NCI-H187 treated with DMSO at 0.1 percent for 48 hours (cell line): ENCODE results near the gene HOXD13.

ENCODE experiments used
- DNase-seq: peaks from one replicate; lab custom pipeline; 2025; lab: John Stamatoyannopoulos, UW

HOXD13 gene

GRCh38 chr2:176081376-176081836, 11.1 kb upstream of the HOXD13 start:
- DNase-seq = no peak

GRCh38 chr2:176081837-176082524, 10.5 kb upstream of the HOXD13 start:
- DNase-seq = no peak

GRCh38 chr2:176082525-176082823, 10.0 kb upstream of the HOXD13 start:
- no peak for DNase-seq

DNA sequence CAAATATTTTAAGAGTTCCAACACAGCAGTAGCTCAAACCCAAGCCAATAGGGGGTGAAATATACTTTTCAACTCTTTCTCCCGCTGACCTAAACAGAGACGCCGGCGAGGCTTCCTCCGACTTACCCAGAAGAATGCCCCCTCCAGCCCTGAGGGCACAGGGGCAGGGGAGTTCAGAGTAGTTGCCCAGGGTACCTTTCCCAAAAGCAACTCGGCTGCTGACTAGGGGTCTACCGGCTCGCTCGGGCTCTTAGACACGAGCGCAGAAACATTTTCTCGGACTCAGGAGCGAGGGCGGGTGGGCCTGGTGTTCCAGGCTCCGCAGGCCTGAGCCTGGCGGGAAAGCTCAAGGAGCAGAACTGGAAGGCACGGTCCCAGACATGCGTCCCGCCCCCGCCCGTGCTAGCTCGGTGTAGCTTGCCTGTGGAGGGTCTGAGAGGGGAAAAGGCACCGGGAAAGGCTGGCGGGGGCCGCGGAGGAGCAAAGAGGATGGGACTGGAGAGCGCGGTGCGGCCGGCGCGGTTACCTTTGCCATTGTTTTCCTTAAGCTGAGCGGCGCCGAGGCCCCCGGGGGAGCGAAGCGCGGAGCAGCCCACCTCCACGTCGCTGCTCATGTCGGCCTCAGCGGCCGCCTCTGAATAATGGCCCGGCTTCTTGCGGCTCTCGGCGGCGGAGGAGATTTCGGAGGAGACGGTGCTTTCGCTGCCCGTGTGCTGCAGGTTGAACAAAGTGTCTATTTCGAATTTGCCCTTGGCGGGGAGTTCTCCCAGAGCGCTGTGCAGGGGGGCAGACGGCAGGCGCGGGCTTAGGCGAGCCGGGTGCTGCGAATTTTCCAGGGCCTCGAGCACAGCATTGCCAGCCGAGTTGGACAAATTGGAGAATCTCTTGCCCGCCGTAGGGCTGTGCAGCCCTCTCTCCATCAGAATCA, 9.4 kb upstream of the HOXD13 start:
- no peak for DNase-seq

DNA sequence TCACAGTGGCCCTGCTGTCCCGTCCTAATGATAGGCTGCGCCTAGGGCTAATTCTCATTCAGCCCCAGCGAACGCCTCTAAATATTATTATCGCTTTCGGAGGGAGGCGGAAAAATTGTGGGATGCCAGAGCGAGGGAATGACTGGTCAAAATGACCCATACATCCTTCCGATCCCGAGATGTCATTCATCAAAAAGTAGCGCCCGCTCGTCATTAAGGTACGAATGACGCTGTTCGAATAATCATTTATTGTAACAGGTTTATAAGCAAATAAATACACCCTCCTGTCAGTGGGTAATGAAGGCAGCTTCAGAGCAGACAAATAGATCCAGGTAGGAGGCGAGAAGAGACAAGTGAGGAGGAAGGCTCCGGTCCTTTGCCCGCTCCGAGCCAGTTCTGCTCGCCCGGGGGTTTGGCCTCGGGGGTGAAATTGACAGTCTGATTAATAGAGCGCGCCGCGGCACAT, 8.7 kb upstream of the HOXD13 start, which contains the start of gene EVX2:
EVX2 (minus strand) TSS at position 167 of the 466 bp plus-strand sequence. CDS start 186 bp downstream, outside the sequence.
- DNase-seq = no peak

DNA sequence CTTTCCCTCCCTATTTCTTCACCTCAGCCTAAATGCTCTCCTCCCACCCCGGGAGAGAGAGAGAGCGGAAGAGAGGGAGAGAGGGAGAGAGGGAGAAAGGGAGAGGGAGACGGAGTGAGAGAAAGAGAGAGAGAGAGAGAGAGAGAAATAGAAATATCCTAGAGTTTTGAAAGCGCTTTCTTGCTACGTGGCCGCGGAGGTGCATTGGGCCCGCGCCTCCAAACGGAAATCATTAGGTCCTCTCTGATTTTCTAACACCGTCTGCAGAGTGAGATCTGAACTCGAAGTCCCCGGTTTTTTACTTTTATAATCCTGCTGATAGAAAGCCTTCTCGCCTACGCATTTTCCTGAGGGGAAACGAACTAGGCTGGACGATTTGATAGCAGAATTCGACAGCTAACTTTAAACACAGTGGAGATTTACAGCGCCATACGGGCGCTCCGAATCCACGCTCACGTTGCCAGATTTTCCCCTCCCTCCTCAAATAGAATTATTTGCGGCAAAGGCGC, 7.9 kb upstream of the HOXD13 start:
- DNase-seq = no peak

DNA sequence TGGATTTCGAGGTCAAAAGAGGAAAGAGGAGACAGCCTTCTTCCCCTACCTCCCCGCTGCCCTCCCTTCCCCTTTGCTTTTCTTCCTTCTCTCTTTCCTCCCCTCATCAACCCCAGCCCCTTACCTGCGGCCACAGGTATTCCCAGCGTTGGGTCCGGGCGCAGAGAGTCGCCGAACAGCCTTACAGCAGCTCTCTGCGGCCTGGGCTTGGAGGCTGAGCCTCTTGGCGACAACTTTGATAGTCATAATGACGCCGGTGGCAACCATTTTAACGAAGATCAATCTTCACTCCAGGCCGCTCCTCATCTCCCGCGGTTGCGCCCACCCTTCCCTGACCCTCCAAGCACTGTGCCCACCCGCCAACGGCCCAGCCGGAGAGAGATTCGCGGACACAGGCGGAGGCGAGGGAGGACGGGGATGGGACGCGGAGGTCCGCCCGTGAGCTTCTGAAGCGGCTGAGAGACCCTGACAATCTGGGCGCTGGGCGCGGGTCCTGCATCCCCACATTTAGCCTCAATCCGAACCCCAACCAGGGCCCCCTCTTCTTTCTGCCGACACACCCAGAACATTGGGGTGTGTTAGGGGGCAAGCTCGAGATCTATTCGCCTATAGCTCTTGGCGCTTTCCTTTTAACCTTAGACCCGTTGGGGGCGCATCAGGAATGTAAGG, 7.3 kb upstream of the HOXD13 start:
- DNase-seq = no peak

GRCh38 chr2:176085861-176086771, 6.4 kb upstream of the HOXD13 start:
- no peak for DNase-seq

- no peak for DNase-seq
Measured at GRCh38 chr2:176087330-176088047, 5.0 kb upstream of the HOXD13 start.

GRCh38 chr2:176088048-176088936, 4.2 kb upstream of the HOXD13 start:
- no peak for DNase-seq

DNA sequence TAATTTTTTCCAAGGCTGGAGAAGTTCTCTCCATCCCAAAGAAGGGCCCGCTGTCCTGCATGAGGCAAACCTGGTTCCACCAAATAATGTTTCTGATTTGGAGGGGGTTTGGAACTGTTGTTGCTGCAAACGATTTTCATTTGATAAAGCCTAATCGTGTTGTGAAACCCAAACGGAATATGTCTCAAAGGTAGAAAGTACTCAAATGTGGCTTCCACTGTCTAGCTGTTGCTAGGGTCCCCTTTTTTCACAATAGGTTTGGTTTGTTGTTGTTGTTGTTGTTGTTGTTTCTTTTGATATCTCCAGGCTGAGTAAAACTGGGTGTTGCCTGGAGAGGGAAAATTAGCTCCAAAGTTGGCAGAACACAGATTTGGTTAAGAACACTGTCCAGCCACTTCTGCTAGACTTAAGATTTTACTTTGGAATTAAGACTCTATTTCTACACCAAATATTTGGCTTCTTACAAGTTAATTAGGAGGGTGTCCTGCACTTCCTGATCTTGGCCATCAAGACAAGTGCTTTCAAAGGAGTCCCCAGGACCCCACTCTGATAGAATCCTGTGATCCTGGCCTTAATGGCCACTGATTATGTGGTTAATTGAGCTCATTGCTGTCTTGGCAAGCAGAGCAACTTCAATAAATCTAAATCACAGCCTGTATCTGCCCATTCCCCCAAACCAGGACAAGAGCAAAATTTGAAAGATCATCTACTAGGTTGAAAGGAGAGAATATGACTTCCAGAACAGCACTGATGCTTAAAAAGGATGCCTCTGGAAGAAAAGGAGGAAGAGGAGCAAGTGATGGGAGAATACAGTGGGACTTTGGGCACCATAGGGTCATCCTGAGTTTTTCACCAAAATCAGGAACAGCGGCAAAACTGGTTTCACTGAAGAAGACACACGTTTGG, 3.3 kb upstream of the HOXD13 start:
- no peak for DNase-seq

- no peak for DNase-seq
Measured at GRCh38 chr2:176089843-176090395, 2.6 kb upstream of the HOXD13 start.

DNA sequence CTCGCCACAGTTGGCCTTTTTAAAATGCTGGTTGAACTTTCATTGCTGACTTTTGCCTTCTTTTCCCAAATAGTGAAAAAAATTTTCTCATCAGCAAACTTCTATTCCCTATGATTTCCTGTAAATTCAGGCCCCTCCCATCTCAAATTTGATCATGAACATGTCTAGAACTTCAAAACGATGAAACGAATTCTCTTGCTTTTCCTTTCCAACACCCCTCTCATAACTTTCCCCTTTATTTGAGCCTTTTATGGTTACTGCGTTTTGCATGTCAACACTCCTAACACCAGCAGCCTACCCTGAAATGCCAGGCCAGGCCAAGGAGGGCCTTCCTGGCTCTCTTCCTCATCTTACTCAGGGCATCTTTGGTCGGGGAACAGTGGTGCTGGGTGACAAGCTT, 1.7 kb upstream of the HOXD13 start:
- no peak for DNase-seq

DNA sequence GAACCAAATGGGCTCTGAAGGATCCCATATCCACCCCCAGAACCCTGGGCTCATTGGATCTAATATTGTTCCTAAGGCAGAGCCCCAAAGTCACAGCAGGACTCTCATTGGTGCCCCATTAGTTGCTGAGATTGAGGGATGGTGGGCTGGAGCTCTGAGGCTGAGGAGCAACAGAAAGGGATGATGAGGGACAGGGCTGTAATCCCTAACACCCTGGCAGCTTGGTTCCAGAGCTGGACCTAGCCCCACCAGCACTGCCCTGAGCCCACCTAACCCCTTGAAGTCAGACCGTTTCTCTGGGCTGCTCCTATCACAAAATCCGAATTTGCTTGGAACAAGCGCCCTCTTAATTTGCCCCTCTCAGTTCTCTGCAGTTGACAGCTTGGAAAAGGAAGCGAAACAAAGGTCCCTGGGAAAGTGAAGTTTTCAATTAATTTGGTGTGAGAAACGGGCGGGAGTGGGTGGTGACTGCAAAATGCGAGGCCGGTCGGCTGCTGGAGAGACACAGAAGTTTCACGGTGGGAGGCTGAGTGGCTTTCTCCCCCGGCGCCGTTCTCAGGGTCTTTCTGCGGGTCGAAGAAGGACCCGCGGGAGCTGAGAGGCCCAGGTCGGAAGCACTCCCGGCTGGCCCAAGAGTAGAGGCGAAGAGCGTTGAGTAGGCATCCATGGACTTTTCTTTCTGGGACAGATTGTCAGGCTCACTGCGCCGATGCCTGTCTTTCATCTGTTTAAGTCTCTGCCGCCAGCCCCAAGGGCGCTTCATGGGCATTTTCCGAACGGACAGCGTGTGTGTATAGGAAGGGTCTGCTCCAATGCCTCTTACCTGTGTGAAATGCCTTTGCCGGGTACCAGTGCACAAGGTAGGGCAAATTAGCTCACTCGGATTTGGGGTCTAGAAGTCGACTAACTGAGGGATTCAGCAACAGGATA, 927 bp upstream of the HOXD13 start:
- no peak for DNase-seq

- DNase-seq = no peak
Measured at GRCh38 chr2:176093145-176093897, 800 bp downstream of the HOXD13 start.

GRCh38 chr2:176093898-176094249, 1.4 kb downstream of the HOXD13 start:
- DNase-seq = no peak
